ENCODE data around the gene MARCHF9.

DNA sequence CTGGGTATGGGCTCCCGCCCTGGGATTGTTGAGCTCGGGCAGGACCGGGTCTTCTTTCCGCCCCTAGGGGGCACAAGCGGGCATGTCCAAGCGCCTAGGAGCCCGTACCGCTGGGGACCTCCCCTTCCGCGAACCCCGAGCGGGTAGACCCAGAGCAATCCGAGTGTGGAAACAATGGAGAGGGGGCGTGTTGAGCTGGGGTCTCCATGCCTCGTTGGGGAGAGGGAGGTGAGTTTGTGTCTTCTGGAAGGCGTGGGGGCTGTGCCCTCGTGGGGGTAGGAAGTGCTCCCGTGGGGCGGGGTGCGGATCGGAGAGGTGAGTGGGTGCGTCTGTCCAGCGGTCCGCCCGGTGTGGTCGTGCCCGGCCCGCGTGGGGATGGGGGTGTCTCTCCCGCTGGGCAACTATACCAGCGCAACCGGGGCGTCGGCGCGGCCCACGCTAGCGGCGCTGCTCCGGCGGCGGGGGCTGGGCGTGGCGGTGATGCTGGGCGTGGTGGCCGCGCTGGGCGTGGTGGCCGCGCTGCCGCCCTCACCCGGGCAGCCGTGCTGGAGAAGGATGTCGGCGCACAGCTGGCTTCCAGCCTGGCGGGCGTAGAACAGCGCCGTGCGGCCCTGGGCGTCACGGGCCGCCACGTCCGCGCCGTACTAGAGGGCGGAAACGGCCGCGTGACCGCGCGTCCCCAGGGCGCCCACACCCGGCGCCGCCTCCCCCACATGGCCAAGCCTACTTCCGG is 28.6 kb upstream of the MARCHF9 start:
- TF ChIP-seq CTCF (conservative IDR thresholded peaks at IDR 0.05 in 1 of 2, IDR thresholded peaks at IDR 0.05 in 1 of 2; ENCODE audit: low read depth in 1 of 2, low read length in 2 of 2) (peak; percentile 85 to 87), EZH2 (IDR thresholded peaks at IDR 0.05; ENCODE audit: low read length, missing control alignments) (no peak)

Data from fibroblast of lung (primary cell).